Measurements from ENCODE around the gene DDI1. TPM values are rescaled to one million over a fixed set of nuclear protein-coding genes. Genes with fewer than 3 reads are reported as not detected.

DDI1 gene
- total RNA-seq, 1 experiment from 2014 or later, result not detected

DNA sequence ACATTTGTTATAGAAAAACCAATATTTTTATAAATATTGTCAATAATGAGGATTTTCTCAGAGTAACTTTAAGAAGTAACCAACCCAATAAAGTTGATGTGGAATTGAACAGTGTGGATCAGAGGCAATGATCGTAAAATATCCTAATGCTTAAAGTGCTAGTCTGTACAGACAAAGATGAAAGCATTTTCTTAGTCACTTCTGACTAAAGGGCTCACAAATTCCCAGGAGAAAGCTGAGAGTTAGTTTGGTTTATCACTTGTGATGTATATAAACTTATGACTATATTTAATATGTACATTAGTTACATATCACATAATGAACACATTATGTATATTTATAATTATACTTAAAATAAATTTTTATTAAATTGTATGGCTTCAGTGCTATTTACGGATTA lies 25.4 kb upstream of the DDI1 start (continued):
- TF ChIP-seq, protein P1, sequence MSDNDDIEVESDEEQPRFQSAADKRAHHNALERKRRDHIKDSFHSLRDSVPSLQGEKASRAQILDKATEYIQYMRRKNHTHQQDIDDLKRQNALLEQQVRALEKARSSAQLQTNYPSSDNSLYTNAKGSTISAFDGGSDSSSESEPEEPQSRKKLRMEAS (IDR thresholded peaks at IDR 0.05), result no peak

DNA sequence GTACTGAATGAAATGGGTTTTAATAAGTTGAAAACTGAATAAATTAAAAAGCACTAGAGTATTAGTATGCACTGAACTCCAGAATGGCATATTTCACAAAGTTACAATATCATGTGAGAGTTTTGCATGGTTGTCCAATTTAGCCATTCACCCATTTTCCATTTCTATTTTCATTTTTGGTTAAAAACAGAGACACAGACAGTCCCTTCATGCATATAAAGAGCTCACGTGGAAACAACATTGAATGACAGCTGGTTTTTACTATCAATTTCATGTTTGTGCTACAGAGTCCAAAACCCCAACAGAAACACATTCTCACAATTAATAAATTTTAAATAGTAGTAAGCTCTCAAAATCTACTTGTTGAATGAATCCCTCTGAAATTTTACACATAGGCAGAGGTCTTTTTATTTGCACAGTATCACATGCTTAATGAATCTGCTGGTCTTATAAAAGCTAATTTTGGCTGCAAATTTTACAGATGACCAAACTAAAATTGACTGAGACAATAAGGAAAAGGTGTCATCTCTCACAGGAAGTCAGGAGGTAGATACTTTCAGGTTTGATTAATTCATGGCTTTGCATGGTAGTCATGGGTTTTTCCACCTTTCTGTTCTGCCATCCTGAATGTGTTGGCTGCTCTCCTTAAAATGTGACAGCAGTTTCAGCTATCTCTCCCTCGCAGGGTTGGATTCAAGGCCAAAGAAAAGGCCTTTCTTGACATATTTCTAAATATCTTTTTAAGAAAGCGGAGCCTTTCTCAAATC lies 20.6 kb upstream of the DDI1 start:
- Histone ChIP-seq H3K36me3 (ENCODE audit: control insufficient read depth in 1 of 2, insufficient read depth in 2 of 2, low read length in 2 of 2) (no peaks in the 10 kb centered on the region), H3K9me3 (ENCODE audit: control insufficient read depth in 1 of 2, insufficient read depth in 1 of 2, low read depth in 1 of 2, low read length in 2 of 2) (no peaks in the 10 kb centered on the region), H3K4me2 (ENCODE audit: low read length) (no peak overlapping the region), H3K79me2 (ENCODE audit: insufficient read depth, low read length) (no peaks in the 10 kb centered on the region), H4K20me1 (ENCODE audit: insufficient read depth) (no peaks in the 10 kb centered on the region), H3K9me2 (ENCODE audit: insufficient read depth) (no peaks in the 10 kb centered on the region), H3K9ac (ENCODE audit: low read length) (no peak overlapping the region), H3K4me3 (replicated peaks in 1 of 2; ENCODE audit: low read depth in 1 of 2, low read length in 2 of 2) (no peak overlapping the region), H3K4me1 (ENCODE audit: control insufficient read depth in 1 of 2, insufficient read depth in 2 of 2, low read length in 2 of 2) (no peaks in the 10 kb centered on the region), H2AFZ (ENCODE audit: low read depth, low read length, poor library complexity, severe bottlenecking) (no peak overlapping the region), H3K27ac (ENCODE audit: low read depth, low read length) (no peak overlapping the region), H3K27me3 (ENCODE audit: insufficient read depth, low read length) (no peaks in the 10 kb centered on the region)
- ATAC-seq (no peak), DNase-seq (ENCODE audit: low read depth, low spot score) (no peak)
- TF ChIP-seq EZH2phosphoT487 (IDR thresholded peaks at IDR 0.05; ENCODE audit: borderline replicate concordance), result no peak
- TF ChIP-seq, protein P2, sequence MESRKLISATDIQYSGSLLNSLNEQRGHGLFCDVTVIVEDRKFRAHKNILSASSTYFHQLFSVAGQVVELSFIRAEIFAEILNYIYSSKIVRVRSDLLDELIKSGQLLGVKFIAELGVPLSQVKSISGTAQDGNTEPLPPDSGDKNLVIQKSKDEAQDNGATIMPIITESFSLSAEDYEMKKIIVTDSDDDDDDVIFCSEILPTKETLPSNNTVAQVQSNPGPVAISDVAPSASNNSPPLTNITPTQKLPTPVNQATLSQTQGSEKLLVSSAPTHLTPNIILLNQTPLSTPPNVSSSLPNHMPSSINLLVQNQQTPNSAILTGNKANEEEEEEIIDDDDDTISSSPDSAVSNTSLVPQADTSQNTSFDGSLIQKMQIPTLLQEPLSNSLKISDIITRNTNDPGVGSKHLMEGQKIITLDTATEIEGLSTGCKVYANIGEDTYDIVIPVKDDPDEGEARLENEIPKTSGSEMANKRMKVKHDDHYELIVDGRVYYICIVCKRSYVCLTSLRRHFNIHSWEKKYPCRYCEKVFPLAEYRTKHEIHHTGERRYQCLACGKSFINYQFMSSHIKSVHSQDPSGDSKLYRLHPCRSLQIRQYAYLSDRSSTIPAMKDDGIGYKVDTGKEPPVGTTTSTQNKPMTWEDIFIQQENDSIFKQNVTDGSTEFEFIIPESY (IDR thresholded peaks at IDR 0.05; ENCODE audit: extremely low read depth, insufficient replicate concordance, low read length), result no peak
- no peak for TF ChIP-seq ELF1 (IDR thresholded peaks at IDR 0.05; ENCODE audit: borderline replicate concordance, low read depth)
- no peak for TF ChIP-seq EZH2 (IDR thresholded peaks at IDR 0.05)
- TF ChIP-seq CEBPB (IDR thresholded peaks at IDR 0.05; ENCODE audit: low read depth), result no peak
- no peak for TF ChIP-seq RAD21 (IDR thresholded peaks at IDR 0.05; ENCODE audit: low read depth)
- no peak for TF ChIP-seq ZNF274 (IDR thresholded peaks at IDR 0.05; ENCODE audit: low read depth, low read length)
- TF ChIP-seq SIN3A (IDR thresholded peaks at IDR 0.05; ENCODE audit: low read depth), result no peak
- TF ChIP-seq, protein P3, sequence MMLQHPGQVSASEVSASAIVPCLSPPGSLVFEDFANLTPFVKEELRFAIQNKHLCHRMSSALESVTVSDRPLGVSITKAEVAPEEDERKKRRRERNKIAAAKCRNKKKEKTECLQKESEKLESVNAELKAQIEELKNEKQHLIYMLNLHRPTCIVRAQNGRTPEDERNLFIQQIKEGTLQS (IDR thresholded peaks at IDR 0.05), result no peak
- TF ChIP-seq, protein P4, sequence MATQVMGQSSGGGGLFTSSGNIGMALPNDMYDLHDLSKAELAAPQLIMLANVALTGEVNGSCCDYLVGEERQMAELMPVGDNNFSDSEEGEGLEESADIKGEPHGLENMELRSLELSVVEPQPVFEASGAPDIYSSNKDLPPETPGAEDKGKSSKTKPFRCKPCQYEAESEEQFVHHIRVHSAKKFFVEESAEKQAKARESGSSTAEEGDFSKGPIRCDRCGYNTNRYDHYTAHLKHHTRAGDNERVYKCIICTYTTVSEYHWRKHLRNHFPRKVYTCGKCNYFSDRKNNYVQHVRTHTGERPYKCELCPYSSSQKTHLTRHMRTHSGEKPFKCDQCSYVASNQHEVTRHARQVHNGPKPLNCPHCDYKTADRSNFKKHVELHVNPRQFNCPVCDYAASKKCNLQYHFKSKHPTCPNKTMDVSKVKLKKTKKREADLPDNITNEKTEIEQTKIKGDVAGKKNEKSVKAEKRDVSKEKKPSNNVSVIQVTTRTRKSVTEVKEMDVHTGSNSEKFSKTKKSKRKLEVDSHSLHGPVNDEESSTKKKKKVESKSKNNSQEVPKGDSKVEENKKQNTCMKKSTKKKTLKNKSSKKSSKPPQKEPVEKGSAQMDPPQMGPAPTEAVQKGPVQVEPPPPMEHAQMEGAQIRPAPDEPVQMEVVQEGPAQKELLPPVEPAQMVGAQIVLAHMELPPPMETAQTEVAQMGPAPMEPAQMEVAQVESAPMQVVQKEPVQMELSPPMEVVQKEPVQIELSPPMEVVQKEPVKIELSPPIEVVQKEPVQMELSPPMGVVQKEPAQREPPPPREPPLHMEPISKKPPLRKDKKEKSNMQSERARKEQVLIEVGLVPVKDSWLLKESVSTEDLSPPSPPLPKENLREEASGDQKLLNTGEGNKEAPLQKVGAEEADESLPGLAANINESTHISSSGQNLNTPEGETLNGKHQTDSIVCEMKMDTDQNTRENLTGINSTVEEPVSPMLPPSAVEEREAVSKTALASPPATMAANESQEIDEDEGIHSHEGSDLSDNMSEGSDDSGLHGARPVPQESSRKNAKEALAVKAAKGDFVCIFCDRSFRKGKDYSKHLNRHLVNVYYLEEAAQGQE (IDR thresholded peaks at IDR 0.05; ENCODE audit: low read depth), result no peak
- no peak for TF ChIP-seq SRF (IDR thresholded peaks at IDR 0.05; ENCODE audit: low read depth)
- TF ChIP-seq SP1 (IDR thresholded peaks at IDR 0.05; ENCODE audit: low read depth), result no peak
- TF ChIP-seq ZFX (IDR thresholded peaks at IDR 0.05), result no peak
- TF ChIP-seq YY1 (IDR thresholded peaks at IDR 0.05; ENCODE audit: extremely low read depth, insufficient replicate concordance, low read depth, low read length), result no peak
- ChIA-PET CTCF (no interaction called here), POLR2A (no interaction called here), RAD21 (ENCODE audit: low non-redundant PET in 1 of 2, low total read pairs in 2 of 2, uncharacterized antibody in 2 of 2, unreplicated experiment in 2 of 2) (no interaction called here)
- BruUV-seq (replicated peaks), result no TSS peak
- intact Hi-C loops (cut with micrococcal nuclease), result no loop called here

Measured in HCT116 (cell line).